Uterus (tissue), 4 donors: Measurements from ENCODE around the gene PCDH10. TPM values are rescaled to one million over a fixed set of nuclear protein-coding genes. Genes with fewer than 3 reads are reported as not detected.

ENCODE experiments used
- DNase-seq, 2 donors: peaks; one replicate each; pipeline ENCODE4 v3.0.0-alpha.2; 2019 to 2020
- H3K27ac ChIP-seq, 2 donors: fragments of 200-600 bp; sonication (generic); 1 replicate in 1 of 2; 2 replicates in 1 of 2; pipeline ENCODE4 v1.5.1; 2016 to 2018
- H3K27me3 ChIP-seq, 2 donors: fragments of 200-600 bp; sonication (generic); one replicate each; pipeline ENCODE4 v1.5.1; 2018 to 2019; ENCODE audit warnings: control low read depth in 1 of 2
- H3K36me3 ChIP-seq, 2 donors: fragments of 200-600 bp; sonication (generic); one replicate each; pipeline ENCODE4 v1.5.1; 2019; ENCODE audit warnings: control low read depth in 1 of 2
- H3K4me1 ChIP-seq, 2 donors: fragments of 200-600 bp; sonication (generic); one replicate each; pipeline ENCODE4 v1.5.1; 2018 to 2019; ENCODE audit warnings: control low read depth in 1 of 2
- H3K4me3 ChIP-seq, 2 donors: fragments of 200-600 bp; sonication (generic); 1 replicate in 1 of 2; 2 replicates in 1 of 2; pipeline ENCODE4 v1.5.1; 2018 to 2019; ENCODE audit warnings: mild to moderate bottlenecking in 1 of 2
- H3K9me3 ChIP-seq, 2 donors: fragments of 200-600 bp; sonication (generic); one replicate each; pipeline ENCODE4 v1.5.1; 2019; ENCODE audit warnings: control low read depth in 1 of 2
- POLR2A ChIP-seq, 2 donors: fragments of 450-650 bp; IDR thresholded peaks; one replicate each; pipeline ENCODE4 v1.6.1; 2016; ENCODE audit warnings: antibody characterized with exemption in 2 of 2, mild to moderate bottlenecking in 1 of 2, moderate library complexity in 1 of 2
- intact Hi-C: fragments of 100-400 bp; cut with DNase I; formaldehyde crosslinking; loops from one replicate; pipeline ENCODE4 v1.15.1; 2023; ENCODE audit warnings: low total_unique reads
- total RNA-seq, 4 donors: library from RNA; depleted of rRNA in 3 of 4; stranded (reverse); fragments of >200 nt in 3 of 4; gene quantifications; one replicate each; pipeline versions ENCODE4 v1.1.0 to v1.2.4, GENCODE V29; 2014 to 2023
- TF ChIP-seq, protein P1 (sequence below), 4 experiments: fragments of 200-600 bp in 2 of 4; fragments of 450-650 bp in 2 of 4; sonication (generic) in 2 of 4; IDR thresholded peaks; one replicate each; pipeline ENCODE4 v1.5.1; 2016 to 2019; ENCODE audit warnings: antibody characterized with exemption in 4 of 4, mild to moderate bottlenecking in 2 of 4, moderate library complexity in 1 of 4
- donor health status: DM: yes; HTN: yes; CAD: no.

PCDH10 gene
- total RNA-seq, 4 donors from 2014 or later, result 0.29 to 19.6 (median 3.1) TPM; not detected in 1

DNA sequence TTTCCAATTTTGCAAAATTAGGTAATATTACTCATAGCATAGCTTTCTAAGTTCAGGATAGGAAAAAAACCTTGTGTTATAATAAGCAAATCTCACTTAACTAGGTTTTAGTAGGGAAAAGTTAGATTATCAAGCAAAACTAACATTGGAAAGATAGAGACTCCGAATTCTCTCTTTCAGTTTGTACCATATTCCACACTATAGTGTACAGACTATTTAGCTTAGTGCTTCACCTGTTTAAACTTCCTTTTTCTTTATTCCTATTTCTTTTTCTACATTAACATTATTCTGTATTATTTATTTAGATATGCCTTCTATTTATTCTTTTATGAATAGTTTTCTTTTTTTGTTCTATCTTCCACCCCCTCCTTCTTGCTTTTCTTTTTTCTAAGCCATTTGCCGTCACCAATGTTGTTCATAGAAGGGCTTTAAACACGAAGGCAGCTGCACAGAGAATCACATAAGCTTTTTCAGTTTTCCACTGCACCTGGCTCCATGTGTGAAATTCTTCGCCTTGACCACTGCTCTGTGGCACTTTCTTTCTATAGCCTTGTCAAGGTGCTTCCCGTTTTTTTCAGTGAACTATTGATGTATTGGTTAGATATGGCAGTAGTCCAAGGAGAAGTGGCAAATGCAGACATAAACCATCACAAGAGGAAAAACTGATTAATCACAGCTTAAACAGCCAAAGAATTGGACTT is 8.5 kb downstream of the PCDH10 start:
- no peak overlapping the region for H3K27ac ChIP-seq
- intact Hi-C loops, result no loop called here
- no peaks in the 10 kb centered on the region for H3K36me3 ChIP-seq
- H3K9me3 ChIP-seq, result no peaks in the 10 kb centered on the region
- peaks cover 0 to 22% of the 10 kb centered on the region in 2 donors for H3K27me3 ChIP-seq
- DNase-seq, result no peak
- no peak overlapping the region for H3K4me3 ChIP-seq
- H3K4me1 ChIP-seq, result no peaks in the 10 kb centered on the region
- TF ChIP-seq, protein P1, sequence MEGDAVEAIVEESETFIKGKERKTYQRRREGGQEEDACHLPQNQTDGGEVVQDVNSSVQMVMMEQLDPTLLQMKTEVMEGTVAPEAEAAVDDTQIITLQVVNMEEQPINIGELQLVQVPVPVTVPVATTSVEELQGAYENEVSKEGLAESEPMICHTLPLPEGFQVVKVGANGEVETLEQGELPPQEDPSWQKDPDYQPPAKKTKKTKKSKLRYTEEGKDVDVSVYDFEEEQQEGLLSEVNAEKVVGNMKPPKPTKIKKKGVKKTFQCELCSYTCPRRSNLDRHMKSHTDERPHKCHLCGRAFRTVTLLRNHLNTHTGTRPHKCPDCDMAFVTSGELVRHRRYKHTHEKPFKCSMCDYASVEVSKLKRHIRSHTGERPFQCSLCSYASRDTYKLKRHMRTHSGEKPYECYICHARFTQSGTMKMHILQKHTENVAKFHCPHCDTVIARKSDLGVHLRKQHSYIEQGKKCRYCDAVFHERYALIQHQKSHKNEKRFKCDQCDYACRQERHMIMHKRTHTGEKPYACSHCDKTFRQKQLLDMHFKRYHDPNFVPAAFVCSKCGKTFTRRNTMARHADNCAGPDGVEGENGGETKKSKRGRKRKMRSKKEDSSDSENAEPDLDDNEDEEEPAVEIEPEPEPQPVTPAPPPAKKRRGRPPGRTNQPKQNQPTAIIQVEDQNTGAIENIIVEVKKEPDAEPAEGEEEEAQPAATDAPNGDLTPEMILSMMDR (IDR thresholded peaks at IDR 0.05), result no peak
- TF ChIP-seq POLR2A (IDR thresholded peaks at IDR 0.05), result no peak

DNA sequence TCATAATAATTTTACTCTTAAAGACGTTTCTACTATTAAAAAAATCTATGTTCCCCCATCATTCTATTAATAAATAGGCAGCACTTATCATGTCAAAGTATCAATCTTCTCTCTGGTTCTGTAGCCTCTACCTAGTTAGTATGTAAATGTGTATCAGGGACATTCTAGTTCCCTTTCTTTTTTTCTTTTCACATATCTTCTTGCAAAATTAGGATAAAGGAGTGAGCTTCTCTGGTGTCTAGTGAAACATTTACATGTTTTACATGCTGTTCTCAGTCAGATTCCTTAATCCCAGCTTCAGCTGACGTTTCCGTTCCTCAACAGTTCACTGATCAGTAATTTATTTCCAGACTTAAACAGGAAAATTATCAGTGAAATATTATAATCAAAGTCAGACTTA is 11.8 kb downstream of the PCDH10 start:
- no peak overlapping the region for H3K27ac ChIP-seq
- H3K4me3 ChIP-seq, result no peak overlapping the region
- no peaks in the 10 kb centered on the region for H3K36me3 ChIP-seq
- intact Hi-C loops, result no loop called here
- no peaks in the 10 kb centered on the region for H3K9me3 ChIP-seq
- H3K4me1 ChIP-seq, result no peaks in the 10 kb centered on the region
- no peak for DNase-seq
- TF ChIP-seq, protein P1 (IDR thresholded peaks at IDR 0.05), result no peak
- H3K27me3 ChIP-seq, result peaks cover 0 to 14% of the 10 kb centered on the region in 2 donors

- DNase-seq, result no peak
- no peaks in the 10 kb centered on the region for H3K36me3 ChIP-seq
- intact Hi-C loops, result no loop called here
- H3K27ac ChIP-seq, result no peak overlapping the region
- peaks cover 0 to 10% of the 10 kb centered on the region in 2 donors for H3K27me3 ChIP-seq
- H3K4me1 ChIP-seq, result no peaks in the 10 kb centered on the region
- no peak for TF ChIP-seq POLR2A (IDR thresholded peaks at IDR 0.05)
- TF ChIP-seq, protein P1 (IDR thresholded peaks at IDR 0.05), result no peak
- no peaks in the 10 kb centered on the region for H3K9me3 ChIP-seq
- no peak overlapping the region for H3K4me3 ChIP-seq
Measured at GRCh38 chr4:133161570-133162295, 12.6 kb downstream of the PCDH10 start.

GRCh38 chr4:133162941-133163340 is 13.8 kb downstream of the PCDH10 start:
- H3K36me3 ChIP-seq, result no peaks in the 10 kb centered on the region
- intact Hi-C loops, result no loop called here
- H3K9me3 ChIP-seq, result no peaks in the 10 kb centered on the region
- no peaks in the 10 kb centered on the region for H3K4me1 ChIP-seq
- no peak overlapping the region for H3K4me3 ChIP-seq
- TF ChIP-seq POLR2A (IDR thresholded peaks at IDR 0.05), result no peak
- TF ChIP-seq, protein P1 (IDR thresholded peaks at IDR 0.05), result no peak
- H3K27me3 ChIP-seq, result peaks cover 0 to 6% of the 10 kb centered on the region in 2 donors
- no peak overlapping the region for H3K27ac ChIP-seq
- DNase-seq, result no peak

DNA sequence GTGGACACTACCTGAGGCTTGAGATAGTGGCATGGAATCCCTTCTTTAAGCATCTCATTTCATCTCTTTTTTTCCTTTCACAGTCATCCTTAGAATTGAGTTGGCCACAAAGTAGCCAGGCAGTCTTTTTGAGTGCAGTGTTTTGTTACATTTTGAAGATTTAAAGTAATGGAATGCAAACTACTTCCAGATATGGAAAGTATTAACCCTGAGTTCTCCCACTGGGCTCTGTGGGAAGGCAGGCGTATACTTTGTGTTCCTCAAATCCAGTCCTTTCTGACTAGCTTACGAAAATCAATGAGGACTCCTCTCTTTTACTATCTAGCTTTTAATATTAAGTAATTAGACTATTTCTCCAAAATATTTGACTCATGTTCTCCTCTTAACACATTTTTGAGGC is 29.9 kb downstream of the PCDH10 start:
- H3K4me3 ChIP-seq, result no peak overlapping the region
- H3K9me3 ChIP-seq, result no peaks in the 10 kb centered on the region
- H3K36me3 ChIP-seq, result no peaks in the 10 kb centered on the region
- H3K27ac ChIP-seq, result no peak overlapping the region
- intact Hi-C loops, result no loop called here
- no peaks in the 10 kb centered on the region for H3K4me1 ChIP-seq
- no peak for DNase-seq
- H3K27me3 ChIP-seq, result no peaks in the 10 kb centered on the region
- no peak for TF ChIP-seq POLR2A (IDR thresholded peaks at IDR 0.05)
- TF ChIP-seq, protein P1 (IDR thresholded peaks at IDR 0.05), result no peak
